Measurements from ENCODE around the gene GABBR2.
"Not testable (repeated sequence)": the region's sequence is repeated elsewhere in the genome, so short reads cannot be mapped to it uniquely, and the experiment has no call there.

GABBR2 gene

GRCh38 chr9:98310752-98311392 is 397.9 kb downstream of the GABBR2 start:
- no peak for DNase-seq

GRCh38 chr9:98306384-98307145 is 402.2 kb downstream of the GABBR2 start:
- DNase-seq, result no peak

GRCh38 chr9:98304381-98304780 is 404.4 kb downstream of the GABBR2 start:
- no peak for DNase-seq

GRCh38 chr9:98303633-98304125 is 405.1 kb downstream of the GABBR2 start:
- no peak for DNase-seq

- no peak for DNase-seq
These were observed 405.6 kb downstream of the GABBR2 start for GRCh38 chr9:98302938-98303632.

- DNase-seq, result no peak
These were observed 406.6 kb downstream of the GABBR2 start for GRCh38 chr9:98302150-98302549.

GRCh38 chr9:98300611-98301010 is 408.1 kb downstream of the GABBR2 start:
- no peak for DNase-seq

- no peak for DNase-seq
These were observed 410.3 kb downstream of the GABBR2 start for GRCh38 chr9:98298476-98298875.

GRCh38 chr9:98295824-98296223 is 412.9 kb downstream of the GABBR2 start:
- DNase-seq, result no peak

- no peak for DNase-seq
These were observed 416.9 kb downstream of the GABBR2 start for GRCh38 chr9:98291820-98292219.

- DNase-seq, result no peak
These were observed 418.3 kb downstream of the GABBR2 start for GRCh38 chr9:98290411-98290810.

- DNase-seq, result no peak
These were observed 419.0 kb downstream of the GABBR2 start for GRCh38 chr9:98289614-98290201.

- DNase-seq, result no peak
These were observed 419.9 kb downstream of the GABBR2 start for GRCh38 chr9:98288881-98289280.

- no peak for DNase-seq
These were observed 421.4 kb downstream of the GABBR2 start for GRCh38 chr9:98287384-98287783.

- DNase-seq, result no peak
These were observed 423.3 kb downstream of the GABBR2 start for GRCh38 chr9:98285446-98285845.

GRCh38 chr9:98284754-98285153 is 424.0 kb downstream of the GABBR2 start:
- no peak for DNase-seq

- not testable (repeated sequence) for DNase-seq
These were observed 425.6 kb downstream of the GABBR2 start for GRCh38 chr9:98283143-98283542.

GRCh38 chr9:98281281-98281680 is 427.5 kb downstream of the GABBR2 start:
- DNase-seq, result no peak

- no peak for DNase-seq
These were observed 428.2 kb downstream of the GABBR2 start for GRCh38 chr9:98280574-98280973.

GRCh38 chr9:98280162-98280561 is 428.6 kb downstream of the GABBR2 start:
- DNase-seq, result no peak

GRCh38 chr9:98276907-98277469 is 431.7 kb downstream of the GABBR2 start:
- DNase-seq, result no peak

GRCh38 chr9:98275159-98275558 is 433.6 kb downstream of the GABBR2 start:
- no peak for DNase-seq

- no peak for DNase-seq
These were observed 436.7 kb downstream of the GABBR2 start for GRCh38 chr9:98272083-98272482.
